ENCODE measurements around the gene MRS2.
"Not testable (repeated sequence)": the region's sequence is repeated elsewhere in the genome, so short reads cannot be mapped to it uniquely, and the experiment has no call there.

The MRS2 gene

GRCh38 chr6:24402697-24403500, at the start of gene MRS2:
Gene MRS2 (plus strand): TSS chr6:24402936. CDS start chr6:24403047, 111 bp downstream.
- peak; percentile 87 for DNase-seq

- peak; percentile 82 for DNase-seq
These were observed 48.9 kb upstream of the MRS2 start for GRCh38 chr6:24353861-24354260.

GRCh38 chr6:24355393-24355792, 47.3 kb upstream of the MRS2 start:
- DNase-seq = no peak

GRCh38 chr6:24356310-24356973, 46.3 kb upstream of the MRS2 start:
- peak; percentile 5 for DNase-seq

- no peak for DNase-seq
These were observed 45.2 kb upstream of the MRS2 start, which contains the start of gene DCDC2 for GRCh38 chr6:24357336-24358218. Gene DCDC2 (minus strand): TSS chr6:24358059. CDS start chr6:24357750, 309 bp downstream.

- DNase-seq = no peak
These were observed 44.4 kb upstream of the MRS2 start for GRCh38 chr6:24358219-24358821.

- DNase-seq = peak; percentile 93
These were observed 42.9 kb upstream of the MRS2 start for GRCh38 chr6:24359640-24360454.

- DNase-seq = not testable (repeated sequence)
These were observed 40.4 kb upstream of the MRS2 start for GRCh38 chr6:24362363-24362762.

- DNase-seq = not testable (repeated sequence)
These were observed 37.6 kb upstream of the MRS2 start for GRCh38 chr6:24365103-24365633.

GRCh38 chr6:24374612-24375011, 28.1 kb upstream of the MRS2 start:
- DNase-seq = no peak

GRCh38 chr6:24376871-24377270, 25.9 kb upstream of the MRS2 start:
- peak; percentile 39 for DNase-seq

- no peak for DNase-seq
These were observed 24.2 kb upstream of the MRS2 start for GRCh38 chr6:24378473-24379097.

GRCh38 chr6:24381476-24382219, 21.1 kb upstream of the MRS2 start:
- DNase-seq = no peak

GRCh38 chr6:24382220-24382540, 20.6 kb upstream of the MRS2 start:
- no peak for DNase-seq

GRCh38 chr6:24382891-24383494, 19.7 kb upstream of the MRS2 start:
- not testable (repeated sequence) for DNase-seq

GRCh38 chr6:24384369-24385130, 18.2 kb upstream of the MRS2 start:
- not testable (repeated sequence) for DNase-seq

GRCh38 chr6:24385536-24386269, 17.0 kb upstream of the MRS2 start:
- DNase-seq = peak; percentile 6

- no peak for DNase-seq
These were observed 14.9 kb upstream of the MRS2 start for GRCh38 chr6:24387818-24388217.
